HL-60 (cell line): ENCODE data around the gene MAD1L1.

Experiments
- GABPA ChIP-seq: IDR thresholded peaks from 2 replicates; pipeline ENCODE4 v1.6.1; 2012; ENCODE audit warnings: low read depth
- POLR2AphosphoS5 ChIP-seq: IDR thresholded peaks from 2 replicates; pipeline ENCODE4 v1.6.1; 2012; ENCODE audit warnings: low read depth
- TF ChIP-seq, protein P1 (sequence below): IDR thresholded peaks from one replicate; pipeline ENCODE4 v1.5.1; 2011; ENCODE audit warnings: low read length, control low read depth, inconsistent platforms; ENCODE audit not compliant: insufficient read depth
- TF ChIP-seq, protein P2 (sequence below): IDR thresholded peaks from 2 replicates; pipeline ENCODE4 v1.6.1; 2012; ENCODE audit warnings: low read depth; ENCODE audit not compliant: insufficient replicate concordance

DNA sequence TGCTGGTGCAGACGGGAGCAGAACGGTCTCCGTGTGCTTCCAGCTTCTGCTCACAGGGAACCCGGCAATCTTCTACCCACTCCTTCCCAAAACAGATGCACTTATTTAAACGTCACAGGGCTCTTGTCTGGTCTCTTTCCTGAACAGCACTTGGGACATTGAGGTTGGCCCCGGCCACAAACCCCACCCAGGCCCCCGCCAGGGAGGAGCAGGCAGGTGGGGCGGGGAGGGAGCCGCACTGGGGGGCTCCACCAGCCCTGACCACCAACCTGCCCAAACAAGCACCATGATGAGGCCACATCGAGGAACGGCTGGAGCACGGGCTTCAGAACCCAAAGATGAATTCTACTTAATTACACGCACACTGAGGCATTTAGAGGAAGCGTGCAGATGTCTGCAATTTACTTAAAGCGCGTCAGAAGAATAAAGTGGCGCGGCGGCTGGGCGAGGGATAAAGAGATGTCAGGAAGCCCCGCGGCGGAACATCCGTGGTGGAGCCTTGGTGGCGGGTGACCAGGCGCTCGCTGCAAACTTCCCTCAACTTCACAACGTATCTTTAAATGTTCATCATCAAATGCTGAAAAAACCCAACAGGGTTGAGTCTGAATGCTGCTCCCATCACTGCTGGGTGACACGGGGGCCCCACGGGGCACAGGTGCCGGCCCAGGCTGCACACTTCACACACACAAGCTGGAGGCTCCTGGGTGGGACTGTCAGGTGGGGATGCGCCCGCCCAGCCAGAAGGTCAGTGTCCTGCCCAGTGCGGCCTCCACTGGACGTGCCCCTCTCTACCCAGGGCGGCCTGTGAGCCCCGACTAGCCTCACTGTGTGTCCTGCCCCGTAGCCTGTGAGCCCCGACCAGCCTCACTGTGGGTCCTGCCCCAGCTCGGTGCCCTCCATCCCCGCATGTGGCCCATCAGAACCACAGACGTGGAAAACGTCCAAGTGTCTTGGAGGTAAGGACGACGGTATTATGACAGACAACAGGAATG lies 279.2 kb downstream of the MAD1L1 start:
- TF ChIP-seq, protein P1, sequence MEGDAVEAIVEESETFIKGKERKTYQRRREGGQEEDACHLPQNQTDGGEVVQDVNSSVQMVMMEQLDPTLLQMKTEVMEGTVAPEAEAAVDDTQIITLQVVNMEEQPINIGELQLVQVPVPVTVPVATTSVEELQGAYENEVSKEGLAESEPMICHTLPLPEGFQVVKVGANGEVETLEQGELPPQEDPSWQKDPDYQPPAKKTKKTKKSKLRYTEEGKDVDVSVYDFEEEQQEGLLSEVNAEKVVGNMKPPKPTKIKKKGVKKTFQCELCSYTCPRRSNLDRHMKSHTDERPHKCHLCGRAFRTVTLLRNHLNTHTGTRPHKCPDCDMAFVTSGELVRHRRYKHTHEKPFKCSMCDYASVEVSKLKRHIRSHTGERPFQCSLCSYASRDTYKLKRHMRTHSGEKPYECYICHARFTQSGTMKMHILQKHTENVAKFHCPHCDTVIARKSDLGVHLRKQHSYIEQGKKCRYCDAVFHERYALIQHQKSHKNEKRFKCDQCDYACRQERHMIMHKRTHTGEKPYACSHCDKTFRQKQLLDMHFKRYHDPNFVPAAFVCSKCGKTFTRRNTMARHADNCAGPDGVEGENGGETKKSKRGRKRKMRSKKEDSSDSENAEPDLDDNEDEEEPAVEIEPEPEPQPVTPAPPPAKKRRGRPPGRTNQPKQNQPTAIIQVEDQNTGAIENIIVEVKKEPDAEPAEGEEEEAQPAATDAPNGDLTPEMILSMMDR: no peak
- TF ChIP-seq, protein P2, sequence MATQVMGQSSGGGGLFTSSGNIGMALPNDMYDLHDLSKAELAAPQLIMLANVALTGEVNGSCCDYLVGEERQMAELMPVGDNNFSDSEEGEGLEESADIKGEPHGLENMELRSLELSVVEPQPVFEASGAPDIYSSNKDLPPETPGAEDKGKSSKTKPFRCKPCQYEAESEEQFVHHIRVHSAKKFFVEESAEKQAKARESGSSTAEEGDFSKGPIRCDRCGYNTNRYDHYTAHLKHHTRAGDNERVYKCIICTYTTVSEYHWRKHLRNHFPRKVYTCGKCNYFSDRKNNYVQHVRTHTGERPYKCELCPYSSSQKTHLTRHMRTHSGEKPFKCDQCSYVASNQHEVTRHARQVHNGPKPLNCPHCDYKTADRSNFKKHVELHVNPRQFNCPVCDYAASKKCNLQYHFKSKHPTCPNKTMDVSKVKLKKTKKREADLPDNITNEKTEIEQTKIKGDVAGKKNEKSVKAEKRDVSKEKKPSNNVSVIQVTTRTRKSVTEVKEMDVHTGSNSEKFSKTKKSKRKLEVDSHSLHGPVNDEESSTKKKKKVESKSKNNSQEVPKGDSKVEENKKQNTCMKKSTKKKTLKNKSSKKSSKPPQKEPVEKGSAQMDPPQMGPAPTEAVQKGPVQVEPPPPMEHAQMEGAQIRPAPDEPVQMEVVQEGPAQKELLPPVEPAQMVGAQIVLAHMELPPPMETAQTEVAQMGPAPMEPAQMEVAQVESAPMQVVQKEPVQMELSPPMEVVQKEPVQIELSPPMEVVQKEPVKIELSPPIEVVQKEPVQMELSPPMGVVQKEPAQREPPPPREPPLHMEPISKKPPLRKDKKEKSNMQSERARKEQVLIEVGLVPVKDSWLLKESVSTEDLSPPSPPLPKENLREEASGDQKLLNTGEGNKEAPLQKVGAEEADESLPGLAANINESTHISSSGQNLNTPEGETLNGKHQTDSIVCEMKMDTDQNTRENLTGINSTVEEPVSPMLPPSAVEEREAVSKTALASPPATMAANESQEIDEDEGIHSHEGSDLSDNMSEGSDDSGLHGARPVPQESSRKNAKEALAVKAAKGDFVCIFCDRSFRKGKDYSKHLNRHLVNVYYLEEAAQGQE: no peak
- TF ChIP-seq POLR2AphosphoS5 (no peak), GABPA (no peak)
